Measurements from ENCODE around the gene UAP1. TPM values are rescaled to one million over a fixed set of nuclear protein-coding genes. Genes with fewer than 3 reads are reported as not detected.
"Not testable (repeated sequence)": the region's sequence is repeated elsewhere in the genome, so short reads cannot be mapped to it uniquely, and the experiment has no call there.

UAP1 gene
- total RNA-seq, 2 donors from 2014 or later = 51.4 to 72.1 TPM

GRCh38 chr1:162590101-162590500 lies 28.6 kb downstream of the UAP1 start:
- WGBS = 95% methylated on average over 3 of the region's 3 CpGs
- no peaks in the 10 kb centered on the region for H3K4me1 ChIP-seq (replicated peaks)
- no peak for TF ChIP-seq POLR2A (IDR thresholded peaks at IDR 0.05)
- TF ChIP-seq POLR2AphosphoS5 (IDR thresholded peaks at IDR 0.05) = no peak
- H3K27ac ChIP-seq = no peak overlapping the region
- no peaks in the 10 kb centered on the region for H3K36me3 ChIP-seq
- H3K4me3 ChIP-seq = no peak overlapping the region
- intact Hi-C loops (cut with DNase I) = no loop called here
- no peaks in the 10 kb centered on the region for H3K27me3 ChIP-seq (replicated peaks; ENCODE audit: insufficient read depth)
- H3K9me3 ChIP-seq = no peaks in the 10 kb centered on the region
- no peak for DNase-seq (ENCODE audit: low spot score)

- Histone ChIP-seq H3K4me1 (replicated peaks) (no peaks in the 10 kb centered on the region), H3K36me3 (no peaks in the 10 kb centered on the region), H3K9me3 (no peaks in the 10 kb centered on the region), H3K4me3 (no peak overlapping the region), H3K27me3 (replicated peaks; ENCODE audit: insufficient read depth) (no peaks in the 10 kb centered on the region), H3K27ac (no peak overlapping the region)
- intact Hi-C loops (cut with DNase I) = no loop called here
- 98% methylated on average over 2 of the region's 2 CpGs for WGBS
- DNase-seq (ENCODE audit: low spot score) = no peak
- TF ChIP-seq, protein P1, sequence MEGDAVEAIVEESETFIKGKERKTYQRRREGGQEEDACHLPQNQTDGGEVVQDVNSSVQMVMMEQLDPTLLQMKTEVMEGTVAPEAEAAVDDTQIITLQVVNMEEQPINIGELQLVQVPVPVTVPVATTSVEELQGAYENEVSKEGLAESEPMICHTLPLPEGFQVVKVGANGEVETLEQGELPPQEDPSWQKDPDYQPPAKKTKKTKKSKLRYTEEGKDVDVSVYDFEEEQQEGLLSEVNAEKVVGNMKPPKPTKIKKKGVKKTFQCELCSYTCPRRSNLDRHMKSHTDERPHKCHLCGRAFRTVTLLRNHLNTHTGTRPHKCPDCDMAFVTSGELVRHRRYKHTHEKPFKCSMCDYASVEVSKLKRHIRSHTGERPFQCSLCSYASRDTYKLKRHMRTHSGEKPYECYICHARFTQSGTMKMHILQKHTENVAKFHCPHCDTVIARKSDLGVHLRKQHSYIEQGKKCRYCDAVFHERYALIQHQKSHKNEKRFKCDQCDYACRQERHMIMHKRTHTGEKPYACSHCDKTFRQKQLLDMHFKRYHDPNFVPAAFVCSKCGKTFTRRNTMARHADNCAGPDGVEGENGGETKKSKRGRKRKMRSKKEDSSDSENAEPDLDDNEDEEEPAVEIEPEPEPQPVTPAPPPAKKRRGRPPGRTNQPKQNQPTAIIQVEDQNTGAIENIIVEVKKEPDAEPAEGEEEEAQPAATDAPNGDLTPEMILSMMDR (IDR thresholded peaks at IDR 0.05) = no peak
- TF ChIP-seq POLR2A (IDR thresholded peaks at IDR 0.05) (no peak), POLR2AphosphoS5 (IDR thresholded peaks at IDR 0.05) (no peak)
These were observed 29.2 kb downstream of the UAP1 start for GRCh38 chr1:162590686-162591085.

DNA sequence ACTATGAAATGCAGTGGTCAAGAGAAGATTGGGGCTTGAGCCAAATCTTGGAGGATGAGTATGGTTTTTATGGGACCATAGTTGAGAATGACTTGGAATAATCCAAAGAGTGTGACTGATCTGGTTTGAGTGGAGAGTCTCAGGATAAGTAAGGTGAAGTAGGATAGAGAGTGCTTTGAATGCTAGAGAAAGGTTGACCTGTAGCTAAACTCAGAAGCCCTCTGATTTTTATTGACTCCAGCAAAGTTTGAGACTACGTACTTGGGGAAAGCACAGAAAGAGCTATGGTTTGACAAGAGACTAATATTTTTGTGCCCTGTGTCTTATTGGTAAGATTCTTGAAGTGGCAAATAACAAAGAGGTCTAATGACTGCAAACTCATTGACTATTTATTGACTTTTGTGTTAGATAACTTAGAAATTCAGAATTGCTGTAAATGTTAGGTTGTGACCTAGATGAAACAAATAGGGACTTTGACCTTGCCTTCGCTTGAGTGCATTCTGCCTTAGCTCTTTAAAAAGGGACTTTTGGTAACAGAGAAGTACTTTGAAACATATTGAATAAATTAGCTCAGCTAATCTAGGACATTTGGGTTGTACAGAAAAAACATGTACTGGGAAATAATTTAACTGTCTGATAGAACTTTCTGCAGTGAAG lies 35.1 kb downstream of the UAP1 start:
- 89% methylated on average over 2 of the region's 2 CpGs for WGBS
- Histone ChIP-seq H3K27me3 (replicated peaks; ENCODE audit: insufficient read depth) (no peaks in the 10 kb centered on the region), H3K4me3 (no peak overlapping the region), H3K9me3 (no peaks in the 10 kb centered on the region), H3K27ac (no peak overlapping the region), H3K36me3 (no peaks in the 10 kb centered on the region), H3K4me1 (replicated peaks) (no peaks in the 10 kb centered on the region)
- no peak for DNase-seq (ENCODE audit: low spot score)
- intact Hi-C loops (cut with DNase I) = no loop called here
- TF ChIP-seq, protein P1 (IDR thresholded peaks at IDR 0.05) = no peak
- no peak for TF ChIP-seq POLR2AphosphoS5 (IDR thresholded peaks at IDR 0.05)
- no peak for TF ChIP-seq POLR2A (IDR thresholded peaks at IDR 0.05)

- intact Hi-C loops (cut with DNase I) = no loop called here
- H3K27me3 ChIP-seq (replicated peaks; ENCODE audit: insufficient read depth) = no peaks in the 10 kb centered on the region
- TF ChIP-seq POLR2A (IDR thresholded peaks at IDR 0.05) (no peak), POLR2AphosphoS5 (IDR thresholded peaks at IDR 0.05) (no peak)
- TF ChIP-seq, protein P1 (IDR thresholded peaks at IDR 0.05) = no peak
- H3K27ac ChIP-seq = no peak overlapping the region
- H3K4me3 ChIP-seq = no peak overlapping the region
- no peaks in the 10 kb centered on the region for H3K9me3 ChIP-seq
- no peak for DNase-seq (ENCODE audit: low spot score)
- 85% methylated on average over 1 of the region's 1 CpG for WGBS
- H3K36me3 ChIP-seq = no peaks in the 10 kb centered on the region
- H3K4me1 ChIP-seq (replicated peaks) = no peaks in the 10 kb centered on the region
These were observed 37.9 kb downstream of the UAP1 start for GRCh38 chr1:162599451-162599850.

DNA sequence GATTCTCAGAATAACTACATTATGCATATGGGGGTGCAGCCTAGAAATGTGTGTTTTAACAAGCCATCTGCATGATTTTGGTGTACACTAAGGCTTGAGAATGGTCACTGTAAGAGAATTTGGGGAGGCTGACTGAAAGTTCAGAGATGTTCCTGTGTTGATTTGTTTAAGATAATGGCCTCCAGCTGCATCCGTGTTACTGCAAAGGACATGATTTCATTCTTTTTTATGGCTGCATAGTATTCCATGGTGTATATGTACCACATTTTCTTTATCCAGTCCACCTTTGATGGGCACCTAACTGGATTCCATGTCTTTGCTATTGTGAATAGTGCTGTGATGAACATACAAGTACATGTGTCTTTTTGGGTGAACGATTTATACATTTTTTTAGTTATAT lies 41.6 kb downstream of the UAP1 start:
- H3K9me3 ChIP-seq; intact Hi-C loops (cut with DNase I); H3K27ac ChIP-seq; H3K4me1 ChIP-seq (replicated peaks); DNase-seq (ENCODE audit: low spot score); H3K27me3 ChIP-seq (replicated peaks; ENCODE audit: insufficient read depth); H3K4me3 ChIP-seq; H3K36me3 ChIP-seq: not testable (repeated sequence)
- 95% methylated on average over 2 of the region's 2 CpGs for WGBS

- no peak overlapping the region for H3K27ac ChIP-seq
- no peak for DNase-seq (ENCODE audit: low spot score)
- H3K36me3 ChIP-seq = no peaks in the 10 kb centered on the region
- H3K4me3 ChIP-seq = no peak overlapping the region
- WGBS = 92% methylated on average over 3 of the region's 3 CpGs
- intact Hi-C loops (cut with DNase I) = no loop called here
- no peaks in the 10 kb centered on the region for H3K9me3 ChIP-seq
- H3K27me3 ChIP-seq (replicated peaks; ENCODE audit: insufficient read depth) = no peaks in the 10 kb centered on the region
- no peak for TF ChIP-seq POLR2AphosphoS5 (IDR thresholded peaks at IDR 0.05)
- TF ChIP-seq, protein P1 (IDR thresholded peaks at IDR 0.05) = no peak
- TF ChIP-seq POLR2A (IDR thresholded peaks at IDR 0.05) = no peak
- no peaks in the 10 kb centered on the region for H3K4me1 ChIP-seq (replicated peaks)
These were observed 43.9 kb downstream of the UAP1 start for GRCh38 chr1:162605225-162605927.
